ENCODE measurements around the gene DNAJC6.

DNA sequence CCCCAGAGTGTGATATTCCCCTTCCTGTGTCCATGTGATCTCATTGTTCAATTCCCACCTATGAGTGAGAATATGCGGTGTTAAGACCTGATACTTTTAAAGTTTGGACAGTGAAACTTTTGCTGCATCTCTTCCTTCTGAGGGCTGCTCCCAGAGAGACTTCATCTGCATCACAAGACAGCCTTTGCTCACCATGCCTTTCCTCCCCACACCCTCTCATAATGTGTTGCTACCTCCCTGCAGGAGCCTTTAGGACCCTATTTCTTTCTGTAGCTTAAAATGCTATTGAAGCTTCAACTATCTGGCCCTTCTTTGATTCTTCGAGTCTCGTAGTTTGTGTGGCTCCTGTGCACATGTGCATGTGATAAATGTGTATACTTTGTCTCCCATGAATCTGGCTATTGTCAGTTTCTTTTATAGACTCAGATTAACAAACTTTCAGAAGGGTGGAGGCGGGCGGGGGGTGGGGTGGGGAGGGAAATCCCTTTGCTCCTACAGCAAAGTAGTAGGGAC lies 134.8 kb downstream of the DNAJC6 start:
- TF ChIP-seq, protein P1, sequence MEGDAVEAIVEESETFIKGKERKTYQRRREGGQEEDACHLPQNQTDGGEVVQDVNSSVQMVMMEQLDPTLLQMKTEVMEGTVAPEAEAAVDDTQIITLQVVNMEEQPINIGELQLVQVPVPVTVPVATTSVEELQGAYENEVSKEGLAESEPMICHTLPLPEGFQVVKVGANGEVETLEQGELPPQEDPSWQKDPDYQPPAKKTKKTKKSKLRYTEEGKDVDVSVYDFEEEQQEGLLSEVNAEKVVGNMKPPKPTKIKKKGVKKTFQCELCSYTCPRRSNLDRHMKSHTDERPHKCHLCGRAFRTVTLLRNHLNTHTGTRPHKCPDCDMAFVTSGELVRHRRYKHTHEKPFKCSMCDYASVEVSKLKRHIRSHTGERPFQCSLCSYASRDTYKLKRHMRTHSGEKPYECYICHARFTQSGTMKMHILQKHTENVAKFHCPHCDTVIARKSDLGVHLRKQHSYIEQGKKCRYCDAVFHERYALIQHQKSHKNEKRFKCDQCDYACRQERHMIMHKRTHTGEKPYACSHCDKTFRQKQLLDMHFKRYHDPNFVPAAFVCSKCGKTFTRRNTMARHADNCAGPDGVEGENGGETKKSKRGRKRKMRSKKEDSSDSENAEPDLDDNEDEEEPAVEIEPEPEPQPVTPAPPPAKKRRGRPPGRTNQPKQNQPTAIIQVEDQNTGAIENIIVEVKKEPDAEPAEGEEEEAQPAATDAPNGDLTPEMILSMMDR (IDR thresholded peaks at IDR 0.05; ENCODE audit: low read depth, low read length, poor library complexity, severe bottlenecking): no peak
- no peak for TF ChIP-seq EZH2phosphoT487 (IDR thresholded peaks at IDR 0.05; ENCODE audit: borderline replicate concordance, low read length)
